ENCODE measurements around the gene LSM12. TPM values are rescaled to one million over a fixed set of nuclear protein-coding genes. Genes with fewer than 3 reads are reported as not detected.

The LSM12 gene
- total and polyA plus RNA-seq, 2 donors (not counting 3 experiments of a cell fraction or from before 2014, with no cell fraction given), result 36.5 to 68.9 TPM

GRCh38 chr17:44010966-44011647, 55.4 kb downstream of the LSM12 start:
- Histone ChIP-seq H3K9me1 (replicated peaks; ENCODE audit: control insufficient read depth, extremely low read depth, insufficient read depth, low read length) (no peaks in the 10 kb centered on the region), H4K20me1 (replicated peaks; ENCODE audit: control insufficient read depth, extremely low read depth, insufficient read depth, low read length) (no peaks in the 10 kb centered on the region), H3K9ac (replicated peaks; ENCODE audit: extremely low read depth, insufficient read depth, low read length) (no peak overlapping the region), H3K27ac (ENCODE audit: insufficient read depth, low read depth, low read length) (no peak overlapping the region), H2AFZ (ENCODE audit: low read depth, low read length) (no peak overlapping the region), H3K27me3 (ENCODE audit: control insufficient read depth in 2 of 2, insufficient read depth in 2 of 2, low read length in 2 of 2) (no peaks in the 10 kb centered on the region), H3K9me3 (replicated peaks; ENCODE audit: control insufficient read depth, insufficient read depth, low read length) (no peaks in the 10 kb centered on the region), H3K4me1 (ENCODE audit: control insufficient read depth, extremely low read depth, insufficient read depth, low read length) (peaks cover 17% of the 10 kb centered on the region), H3K79me2 (ENCODE audit: control insufficient read depth, insufficient read depth, low read length) (no peaks in the 10 kb centered on the region), H3K36me3 (ENCODE audit: control insufficient read depth in 2 of 2, extremely low read depth in 1 of 2, insufficient read depth in 2 of 2, low read length in 2 of 2) (no peaks in the 10 kb centered on the region), H3K4me3 (replicated peaks in 1 of 3; ENCODE audit: insufficient read depth in 1 of 3, low read depth in 1 of 3, low read length in 3 of 3) (no peak overlapping the region), H3K4me2 (ENCODE audit: insufficient read depth, low read length) (no peak overlapping the region)
- BruUV-seq (replicated peaks), result no TSS peak
- dilution Hi-C loops (cut with MboI; ENCODE audit: extremely low pct_ligation_motif_present, low sequenced_read_pairs), result no loop called here
- FAIRE-seq, result no peak
- CTCF ChIA-PET, result interaction anchor here (0.7 to 0.8 kb wide), 2 partner anchors 30 to 67 kb away, joined by 3 read pairs; no protein-coding TSS in a partner anchor
- TF ChIP-seq MYC (IDR thresholded peaks at IDR 0.05; ENCODE audit: low read depth, low read length) (no peak), GATA2 (IDR thresholded peaks at IDR 0.05; ENCODE audit: insufficient read depth, insufficient read length, low read depth, low read length) (no peak), POLR2A (IDR thresholded peaks at IDR 0.05; ENCODE audit: low read depth, low read length) (no peak), EZH2 (IDR thresholded peaks at IDR 0.05; ENCODE audit: borderline replicate concordance, low read depth, low read length, severe bottlenecking) (no peak), FOS (IDR thresholded peaks at IDR 0.05; ENCODE audit: borderline replicate concordance, insufficient read depth, low read length) (no peak), JUN (IDR thresholded peaks at IDR 0.05; ENCODE audit: borderline replicate concordance, insufficient read depth, insufficient read length, low read depth) (no peak), POLR2AphosphoS5 (IDR thresholded peaks at IDR 0.05; ENCODE audit: insufficient read depth, low read depth, low read length) (no peak), CTCF (IDR thresholded peaks at IDR 0.05; ENCODE audit: extremely low read depth in 1 of 2, insufficient read depth in 1 of 2, low read depth in 1 of 2, low read length in 2 of 2) (no peak), MAX (IDR thresholded peaks at IDR 0.05; ENCODE audit: insufficient read depth, insufficient read length) (no peak)
- no peak for DNase-seq (ENCODE audit: low read depth, low spot score)
- POLR2A ChIA-PET, result no interaction called here
- intact Hi-C loops (cut with micrococcal nuclease), result no loop called here
